ENCODE data around the gene CSTF1. TPM values are rescaled to one million over a fixed set of nuclear protein-coding genes. Genes with fewer than 3 reads are reported as not detected.

Gene CSTF1
- total RNA-seq, 4 donors from 2014 or later: 17.6 to 25.9 (median 22.7) TPM

GRCh38 chr20:56347628-56348304 is 44.7 kb upstream of the CSTF1 start:
- DNase-seq (ENCODE audit: low spot score in 2 of 2): no peak
- peaks cover 0 to 20% (median 5%) of the 10 kb centered on the region in 4 donors for H3K4me1 ChIP-seq
- peaks cover 0 to 5% of the 10 kb centered on the region in 2 donors for H3K27me3 ChIP-seq
- TF ChIP-seq POLR2A (IDR thresholded peaks at IDR 0.05): no peak
- no peak for TF ChIP-seq CTCF (IDR thresholded peaks at IDR 0.05)
- no peak for TF ChIP-seq EP300 (IDR thresholded peaks at IDR 0.05)
- no peak overlapping the region for H3K4me3 ChIP-seq
- WGBS, 2 donors: 58 to 63% methylated on average over 13 of the region's 13 CpGs
- no peaks in the 10 kb centered on the region for H3K36me3 ChIP-seq
- no peaks in the 10 kb centered on the region for H3K9me3 ChIP-seq
- no peak overlapping the region for H3K27ac ChIP-seq

- WGBS, 2 donors: 12 to 14% methylated on average over 5 of the region's 5 CpGs
- no peaks in the 10 kb centered on the region for H3K9me3 ChIP-seq
- no peak for DNase-seq (ENCODE audit: low spot score in 2 of 2)
- no peak overlapping the region for H3K4me3 ChIP-seq
- H3K27ac ChIP-seq: no peak overlapping the region
- H3K27me3 ChIP-seq: peaks cover 0 to 5% of the 10 kb centered on the region in 2 donors
- no peaks in the 10 kb centered on the region for H3K36me3 ChIP-seq
- TF ChIP-seq CTCF (IDR thresholded peaks at IDR 0.05): no peak
- no peak for TF ChIP-seq EP300 (IDR thresholded peaks at IDR 0.05)
- no peak for TF ChIP-seq POLR2A (IDR thresholded peaks at IDR 0.05)
- peaks cover 0 to 20% (median 5%) of the 10 kb centered on the region in 4 donors for H3K4me1 ChIP-seq
Observed at GRCh38 chr20:56348305-56348693, 44.1 kb upstream of the CSTF1 start.

- H3K4me1 ChIP-seq: peaks cover 0 to 16% (median 5%) of the 10 kb centered on the region in 4 donors
- no peak overlapping the region for H3K4me3 ChIP-seq
- H3K9me3 ChIP-seq: no peaks in the 10 kb centered on the region
- TF ChIP-seq POLR2A (IDR thresholded peaks at IDR 0.05) (no peak), CTCF (IDR thresholded peaks at IDR 0.05) (no peak), EP300 (IDR thresholded peaks at IDR 0.05) (no peak)
- no peak for DNase-seq (ENCODE audit: low spot score in 2 of 2)
- no peak overlapping the region for H3K27ac ChIP-seq
- peaks cover 0 to 5% of the 10 kb centered on the region in 2 donors for H3K27me3 ChIP-seq
- no peaks in the 10 kb centered on the region for H3K36me3 ChIP-seq
- 2 to 4% methylated on average over 3 of the region's 3 CpGs for WGBS, 2 donors
Observed at GRCh38 chr20:56348746-56349145, 43.7 kb upstream of the CSTF1 start.

GRCh38 chr20:56350842-56351241 is 41.6 kb upstream of the CSTF1 start:
- Histone ChIP-seq H3K36me3 (no peaks in the 10 kb centered on the region), H3K4me3 (no peak overlapping the region), H3K27ac (no peak overlapping the region), H3K4me1 (peaks cover 0 to 11% (median 2%) of the 10 kb centered on the region in 4 donors), H3K9me3 (no peaks in the 10 kb centered on the region), H3K27me3 (no peaks in the 10 kb centered on the region)
- DNase-seq (ENCODE audit: low spot score in 2 of 2): no peak
- no peak for TF ChIP-seq POLR2A (IDR thresholded peaks at IDR 0.05)
- no peak for TF ChIP-seq EP300 (IDR thresholded peaks at IDR 0.05)
- TF ChIP-seq CTCF (IDR thresholded peaks at IDR 0.05): no peak
- WGBS, 2 donors: 55 to 95% methylated on average over 2 of the region's 2 CpGs

GRCh38 chr20:56352345-56353055 is 39.9 kb upstream of the CSTF1 start:
- peaks cover 0 to 11% (median 2%) of the 10 kb centered on the region in 4 donors for H3K4me1 ChIP-seq
- no peak for DNase-seq (ENCODE audit: low spot score in 2 of 2)
- H3K27ac ChIP-seq: no peak overlapping the region
- 68 to 71% methylated on average over 5 of the region's 5 CpGs for WGBS, 2 donors
- H3K36me3 ChIP-seq: no peaks in the 10 kb centered on the region
- H3K27me3 ChIP-seq: no peaks in the 10 kb centered on the region
- no peak overlapping the region for H3K4me3 ChIP-seq
- H3K9me3 ChIP-seq: no peaks in the 10 kb centered on the region
- TF ChIP-seq CTCF (IDR thresholded peaks at IDR 0.05) (no peak), EP300 (IDR thresholded peaks at IDR 0.05) (no peak), POLR2A (IDR thresholded peaks at IDR 0.05) (no peak)

All from tibial nerve (tissue), 4 donors.